Chondrocyte (in vitro differentiated cells): ENCODE results near the gene EHHADH. TPM values are rescaled to one million over a fixed set of nuclear protein-coding genes. Genes with fewer than 3 reads are reported as not detected.

Experiments used
- DNase-seq: peaks from one replicate; pipeline ENCODE4 v3.0.0; 2021; ENCODE audit warnings: mixed read lengths, low spot score
- H3K27ac Mint-ChIP-seq: one replicate; pipeline ENCODE4 v1.8.0; 2021; ENCODE audit warnings: mild to moderate bottlenecking, moderate library complexity, mixed read lengths; ENCODE audit not compliant: unreplicated experiment
- H3K27me3 Mint-ChIP-seq: 2 replicates; pipeline ENCODE4 v1.8.0; 2021; ENCODE audit warnings: low read depth, mixed read lengths
- H3K36me3 Mint-ChIP-seq: 2 replicates; pipeline ENCODE4 v1.8.0; 2021; ENCODE audit warnings: low read depth, mixed read lengths
- H3K4me1 Mint-ChIP-seq: 2 replicates; pipeline ENCODE4 v1.8.0; 2021; ENCODE audit warnings: low read depth, mild to moderate bottlenecking, mixed read lengths
- H3K4me3 Mint-ChIP-seq: one replicate; pipeline ENCODE4 v1.8.0; 2021; ENCODE audit warnings: mild to moderate bottlenecking, moderate library complexity, mixed read lengths; ENCODE audit not compliant: unreplicated experiment
- H3K9me3 Mint-ChIP-seq: 2 replicates; pipeline ENCODE4 v1.8.0; 2021; ENCODE audit warnings: low read depth, mixed read lengths
- CTCF ChIP-seq: fragments of 200-600 bp; sonication (generic); IDR thresholded peaks from 2 replicates; pipeline ENCODE4 v1.5.0; 2021; ENCODE audit warnings: antibody characterized with exemption, mild to moderate bottlenecking, moderate library complexity
- total RNA-seq: library from RNA; stranded (reverse); gene quantifications from 3 replicates; pipeline ENCODE4 v1.2.1, GENCODE V29; 2021

Gene EHHADH
- total RNA-seq, 1 donor from 2014 or later = 3.5 TPM

- peak; percentile 98 for TF ChIP-seq CTCF
- H3K27me3 Mint-ChIP-seq = no peaks in the 10 kb centered on the region
- H3K27ac Mint-ChIP-seq = no peak overlapping the region
- no peaks in the 10 kb centered on the region for H3K9me3 Mint-ChIP-seq
- H3K36me3 Mint-ChIP-seq = no peaks in the 10 kb centered on the region
- no peak overlapping the region for H3K4me3 Mint-ChIP-seq
- DNase-seq = no peak
- peaks cover 14% of the 10 kb centered on the region for H3K4me1 Mint-ChIP-seq
Observed at GRCh38 chr3:185176750-185177359, 77.0 kb downstream of the EHHADH start.

- DNase-seq = no peak
- Mint-ChIP-seq H3K36me3 (no peaks in the 10 kb centered on the region), H3K27ac (peak overlapping the region; percentile 79), H3K27me3 (no peaks in the 10 kb centered on the region), H3K9me3 (no peaks in the 10 kb centered on the region), H3K4me3 (peak overlapping the region; percentile 4), H3K4me1 (peaks cover 14% of the 10 kb centered on the region)
- no peak for TF ChIP-seq CTCF
Observed at GRCh38 chr3:185175370-185175987, 78.4 kb downstream of the EHHADH start.

GRCh38 chr3:185172086-185173049, 81.5 kb downstream of the EHHADH start:
- no peaks in the 10 kb centered on the region for H3K9me3 Mint-ChIP-seq
- DNase-seq = no peak
- no peak overlapping the region for H3K4me3 Mint-ChIP-seq
- no peaks in the 10 kb centered on the region for H3K27me3 Mint-ChIP-seq
- peaks cover 14% of the 10 kb centered on the region for H3K4me1 Mint-ChIP-seq
- TF ChIP-seq CTCF = no peak
- no peaks in the 10 kb centered on the region for H3K36me3 Mint-ChIP-seq
- H3K27ac Mint-ChIP-seq = no peak overlapping the region

- Mint-ChIP-seq H3K36me3 (no peaks in the 10 kb centered on the region), H3K4me1 (no peaks in the 10 kb centered on the region), H3K9me3 (no peaks in the 10 kb centered on the region), H3K27me3 (peaks cover 4% of the 10 kb centered on the region), H3K4me3 (no peak overlapping the region), H3K27ac (no peak overlapping the region)
- DNase-seq = no peak
- no peak for TF ChIP-seq CTCF
Observed at GRCh38 chr3:185164428-185165217, 89.2 kb downstream of the EHHADH start.
